GM19328 (cell line): ENCODE measurements around the gene ALKBH5.

Experiments
- ATAC-seq: cut with Tn5 transposase; IDR thresholded peaks from one replicate; pipeline ENCODE4 v1.9.1; 2021; ENCODE audit warnings: mild to moderate bottlenecking, moderate library complexity; ENCODE audit not compliant: unreplicated experiment

The ALKBH5 gene

DNA sequence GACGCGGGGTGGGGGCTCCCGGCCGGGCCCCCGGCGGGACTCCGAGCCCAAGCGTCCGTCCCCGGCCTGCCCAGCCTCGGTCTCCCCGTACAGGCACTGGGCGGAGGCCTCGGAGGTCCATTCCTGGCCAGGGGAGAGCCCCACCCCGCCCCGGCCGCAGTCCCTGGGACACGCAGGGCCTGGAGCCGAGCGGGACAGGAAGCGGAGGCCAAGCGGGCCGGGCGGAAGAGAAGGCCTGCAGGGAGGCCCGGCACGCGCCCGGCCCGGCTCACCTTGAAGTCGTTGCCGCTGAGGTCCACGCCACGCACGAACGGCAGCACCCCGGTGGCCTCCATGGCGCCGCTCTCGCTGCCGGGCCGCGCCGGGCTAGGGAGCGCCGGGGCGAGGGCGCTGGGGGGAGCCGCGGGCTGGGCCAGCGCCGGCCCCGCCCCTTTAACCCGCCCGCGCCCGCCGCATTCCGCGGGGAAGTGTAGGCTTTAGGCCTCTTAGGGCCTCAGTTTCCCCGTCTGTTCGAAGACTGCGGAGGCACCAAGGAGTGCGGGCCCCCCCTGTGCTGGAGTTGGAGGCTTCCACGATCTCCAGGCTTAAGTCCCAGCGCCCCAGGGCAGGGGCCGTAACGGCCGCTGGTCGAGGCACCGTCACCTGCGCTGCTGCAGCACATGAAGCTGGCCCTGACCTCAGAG is 74.9 kb downstream of the ALKBH5 start, which contains the start of gene FLII:
Gene FLII (minus strand): TSS at position 383 of the 683 bp plus-strand sequence. CDS start 48 bp downstream, at position 335.
- no peak for ATAC-seq
